IMR-90 (cell line): ENCODE results near the gene KCNMB3. TPM values are rescaled to one million over a fixed set of nuclear protein-coding genes. Genes with fewer than 3 reads are reported as not detected.

Source experiments
- ATAC-seq: fragments of 200-7000 bp; cut with Tn5 transposase; 2 replicates; pipeline ENCODE4 v1.9.1; 2020; ENCODE audit warnings: low read depth, mild to moderate bottlenecking, moderate library complexity
- BruUV-seq: library from RNA; stranded (reverse); fragments of 400-500 nt; replicated peaks from 2 replicates; lab custom pipeline; 2021; lab: Mats Ljungman, UMichigan
- CTCF ChIA-PET: fragments of 300-600 bp; formaldehyde crosslinking; extraction: SDS; loops from one replicate; lab custom pipeline; 2021; ENCODE audit warnings: antibody characterized with exemption; lab: Yijun Ruan, JAX
- POLR2A ChIA-PET: fragments of 300-600 bp; sonication (Branson Sonifier 250); formaldehyde crosslinking; loops from one replicate; lab custom pipeline; 2022; ENCODE audit warnings: antibody characterized with exemption; ENCODE audit not compliant: unreplicated experiment; lab: Charles Lee
- DNase-seq: peaks from one replicate; pipeline ENCODE4 v3.0.0; 2013
- H2AFZ ChIP-seq: replicated peaks from 2 replicates; pipeline ENCODE3; 2013; ENCODE audit warnings: low read length, mild to moderate bottlenecking; ENCODE audit not compliant: poor library complexity
- H2AK5ac ChIP-seq: 2 replicates; pipeline ENCODE4 v1.6.1; 2013; ENCODE audit warnings: low read depth, low read length, inconsistent platforms
- H2AK9ac ChIP-seq: replicated peaks from 2 replicates; pipeline ENCODE3; 2013; ENCODE audit warnings: mild to moderate bottlenecking, low read depth, low read length, moderate library complexity; ENCODE audit not compliant: poor library complexity
- H2BK120ac ChIP-seq: 2 replicates; pipeline ENCODE4 v1.6.1; 2013; ENCODE audit warnings: low read depth, low read length, inconsistent platforms
- H2BK15ac ChIP-seq: 3 replicates; pipeline ENCODE4 v1.6.1; 2013; ENCODE audit warnings: low read depth, low read length, inconsistent platforms
- H2BK20ac ChIP-seq: 2 replicates; pipeline ENCODE4 v1.6.1; 2013; ENCODE audit warnings: low read depth, mild to moderate bottlenecking, inconsistent platforms, low read length, moderate library complexity
- H2BK5ac ChIP-seq: 2 replicates; pipeline ENCODE4 v1.6.1; 2013; ENCODE audit warnings: mild to moderate bottlenecking, low read depth, low read length, inconsistent platforms; ENCODE audit not compliant: poor library complexity, severe bottlenecking
- H3K14ac ChIP-seq: replicated peaks from 2 replicates; pipeline ENCODE4 v1.6.1; 2013; ENCODE audit warnings: low read depth, low read length, inconsistent platforms
- H3K18ac ChIP-seq: 2 replicates; pipeline ENCODE4 v1.6.1; 2013; ENCODE audit warnings: low read depth, low read length, control low read depth
- H3K23ac ChIP-seq: 2 replicates; pipeline ENCODE4 v1.6.1; 2013; ENCODE audit warnings: low read depth, low read length, inconsistent platforms
- H3K27ac ChIP-seq: 2 replicates; pipeline ENCODE4 v1.5.1; 2013; ENCODE audit warnings: mild to moderate bottlenecking, control low read depth, low read length; ENCODE audit not compliant: insufficient read depth
- H3K27me3 ChIP-seq: 2 replicates; pipeline ENCODE4 v1.6.1; 2013; ENCODE audit warnings: low read length; ENCODE audit not compliant: control insufficient read depth, insufficient read depth
- H3K36me3 ChIP-seq: 2 replicates; pipeline ENCODE4 v1.6.1; 2013; ENCODE audit warnings: low read length, mixed read lengths; ENCODE audit not compliant: control insufficient read depth, insufficient read depth
- H3K4ac ChIP-seq: 2 replicates; pipeline ENCODE4 v1.6.1; 2013; ENCODE audit warnings: low read depth, low read length, inconsistent platforms
- H3K4me1 ChIP-seq: 2 replicates; pipeline ENCODE4 v1.6.1; 2013; ENCODE audit warnings: low read length, mixed read lengths; ENCODE audit not compliant: control insufficient read depth, insufficient read depth
- H3K4me2 ChIP-seq: 2 replicates; pipeline ENCODE4 v1.6.1; 2013; ENCODE audit warnings: low read depth, mild to moderate bottlenecking, control low read depth, low read length, moderate library complexity
- H3K4me3 ChIP-seq: 2 replicates; pipeline ENCODE4 v1.5.1; 2013; ENCODE audit warnings: low read depth, mild to moderate bottlenecking, control low read depth, low read length, moderate library complexity; ENCODE audit not compliant: insufficient read depth
- H3K56ac ChIP-seq: 2 replicates; pipeline ENCODE4 v1.6.1; 2013; ENCODE audit warnings: low read length, inconsistent platforms; ENCODE audit not compliant: insufficient read depth; ENCODE audit errors: extremely low read depth
- H3K79me1 ChIP-seq, 2 experiments: 2 replicates each; pipeline ENCODE4 v1.6.1; 2013; ENCODE audit warnings: low read length in 2 of 2, inconsistent platforms in 1 of 2, low read depth in 1 of 2
- H3K9ac ChIP-seq: 2 replicates; pipeline ENCODE4 v1.6.1; 2013; ENCODE audit warnings: low read depth, low read length, control low read depth
- H3K9me1 ChIP-seq: 2 replicates; pipeline ENCODE4 v1.6.1; 2013; ENCODE audit warnings: low read length, inconsistent platforms; ENCODE audit not compliant: insufficient read depth
- H3K9me3 ChIP-seq: 2 replicates; pipeline ENCODE4 v1.6.1; 2013; ENCODE audit warnings: low read length; ENCODE audit not compliant: control insufficient read depth, insufficient read depth
- H4K20me1 ChIP-seq: 2 replicates; pipeline ENCODE4 v1.6.1; 2013; ENCODE audit warnings: low read length, inconsistent platforms; ENCODE audit not compliant: insufficient read depth
- H4K5ac ChIP-seq: 2 replicates; pipeline ENCODE4 v1.6.1; 2013; ENCODE audit warnings: mild to moderate bottlenecking, low read depth, low read length, control low read depth
- H4K8ac ChIP-seq, 2 experiments: 2 replicates each; pipeline ENCODE4 v1.6.1; 2013; ENCODE audit warnings: low read depth in 2 of 2, low read length in 2 of 2, control low read depth in 1 of 2, inconsistent platforms in 1 of 2
- H4K91ac ChIP-seq: 2 replicates; pipeline ENCODE4 v1.6.1; 2013; ENCODE audit warnings: low read depth, low read length, inconsistent platforms; ENCODE audit not compliant: insufficient read depth
- MXI1 ChIP-seq: IDR thresholded peaks from 2 replicates; pipeline ENCODE4 v1.6.1; 2012; ENCODE audit warnings: low read depth, mild to moderate bottlenecking, low read length, moderate library complexity, borderline replicate concordance
- POLR2A ChIP-seq: IDR thresholded peaks from 2 replicates; pipeline ENCODE4 v1.6.1; 2012; ENCODE audit warnings: mild to moderate bottlenecking, low read depth, low read length
- WGBS, 2 experiments: methylation state at CpG; one replicate each; pipeline versions ENCODE4 v1.1.5 to v1.1.7; 2013; ENCODE audit warnings: missing lambda C conversion rate in 2 of 2; ENCODE audit not compliant: insufficient read length in 1 of 2; ENCODE audit errors: extremely low coverage in 2 of 2; 5-methylcytosine and 5-hydroxymethylcytosine counted together
- dilution Hi-C: fragments of 300-500 bp; cut with HindIII; formaldehyde crosslinking; loops from one replicate; pipeline ENCODE4 v1.14.3; 2018; ENCODE audit warnings: low sequenced_read_pairs; ENCODE audit not compliant: unreplicated experiment
- in situ Hi-C: fragments of 300-500 bp; cut with MboI; formaldehyde crosslinking; loops from 3 replicates; pipeline ENCODE4 v1.14.3; 2019; ENCODE audit warnings: low sequenced_read_pairs, inconsistent platforms, mixed read lengths
- intact Hi-C: fragments of 100-400 bp; cut with micrococcal nuclease; formaldehyde crosslinking; loops from 2 replicates; pipeline ENCODE4 v1.10.0; 2022
- polyA plus RNA-seq, 3 experiments: library from polyadenylated mRNA; depleted of rRNA; stranded (reverse); fragments of >200 nt; gene quantifications; 2 replicates each; pipeline ENCODE4 v1.2.3, GENCODE V29; 2012; ENCODE audit warnings: low replicate concordance in 1 of 3
- total RNA-seq: library from RNA; depleted of rRNA; stranded (reverse); fragments of >200 nt; gene quantifications from 2 replicates; pipeline ENCODE4 v1.2.3, GENCODE V29; 2012
- TF ChIP-seq, protein P1 (sequence below): fragments of 150-350 bp; IDR thresholded peaks from 2 replicates; pipeline ENCODE4 v1.6.1; 2017; ENCODE audit warnings: mild to moderate bottlenecking, antibody characterized with exemption, low read length, low read depth

KCNMB3 gene
- total and polyA plus RNA-seq, 2 of the 4 experiments (the other 2 are of a cell fraction) = 0.72 to 1.2 TPM

DNA sequence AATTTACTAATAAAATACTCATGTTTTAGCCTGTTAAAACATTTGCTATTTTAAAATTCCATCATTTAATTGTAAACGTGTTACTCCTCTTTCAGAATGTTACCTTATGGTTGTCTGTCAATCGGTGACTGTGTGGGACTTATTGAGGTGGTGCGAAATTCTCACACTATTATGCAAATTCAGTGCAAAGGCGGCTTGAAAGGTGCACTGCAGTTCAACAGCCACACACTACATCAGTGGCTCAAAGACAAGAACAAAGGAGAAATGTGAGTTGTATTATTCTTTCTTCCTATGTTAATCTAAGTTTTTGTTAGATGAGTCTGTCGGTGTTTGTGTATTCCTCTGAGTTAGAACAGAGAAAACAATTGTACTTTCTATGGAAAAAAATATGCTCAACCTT lies 21.7 kb downstream of the KCNMB3 start:
- Histone ChIP-seq H2BK20ac (no peak overlapping the region), H4K5ac (no peak overlapping the region), H3K9me1 (no peaks in the 10 kb centered on the region), H3K14ac (no peak overlapping the region), H4K91ac (no peak overlapping the region), H3K4ac (no peak overlapping the region), H3K79me1 (0 out of 4 replicates have a peak, but pooled peaks cover 0 to 2% of the 10 kb centered on the region in 2 experiments), H4K20me1 (no peaks in the 10 kb centered on the region), H2AK9ac (no peak overlapping the region), H2AFZ (no peak overlapping the region), H2AK5ac (no peak overlapping the region), H4K8ac (no peak overlapping the region), H3K27me3 (no peaks in the 10 kb centered on the region), H2BK5ac (no peak overlapping the region), H3K36me3 (peaks cover 10% of the 10 kb centered on the region), H3K4me3 (no peak overlapping the region), H3K23ac (no peak overlapping the region), H3K18ac (no peak overlapping the region), H3K27ac (no peak overlapping the region), H3K9me3 (no peaks in the 10 kb centered on the region), H3K56ac (no peak overlapping the region), H3K4me1 (no peaks in the 10 kb centered on the region), H2BK15ac (no peak overlapping the region), H2BK120ac (no peak overlapping the region), H3K9ac (no peak overlapping the region), H3K4me2 (no peak overlapping the region)
- CTCF ChIA-PET = no interaction called here
- intact Hi-C loops = no loop called here
- no CpG with 5 or more reads among the region's 5 CpGs for WGBS, 2 experiments
- in situ Hi-C loops = no loop called here
- dilution Hi-C loops = no loop called here
- POLR2A ChIA-PET = no interaction called here
- DNase-seq (no peak), ATAC-seq (no peak)
- TF ChIP-seq MXI1 = no peak
- TF ChIP-seq, protein P1, sequence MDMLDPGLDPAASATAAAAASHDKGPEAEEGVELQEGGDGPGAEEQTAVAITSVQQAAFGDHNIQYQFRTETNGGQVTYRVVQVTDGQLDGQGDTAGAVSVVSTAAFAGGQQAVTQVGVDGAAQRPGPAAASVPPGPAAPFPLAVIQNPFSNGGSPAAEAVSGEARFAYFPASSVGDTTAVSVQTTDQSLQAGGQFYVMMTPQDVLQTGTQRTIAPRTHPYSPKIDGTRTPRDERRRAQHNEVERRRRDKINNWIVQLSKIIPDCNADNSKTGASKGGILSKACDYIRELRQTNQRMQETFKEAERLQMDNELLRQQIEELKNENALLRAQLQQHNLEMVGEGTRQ = no peak
- TF ChIP-seq POLR2A = no peak
- BruUV-seq = no TSS peak
